Lower lobe of right lung (tissue), 2 donors: ENCODE data around the gene HTR2B. TPM values are rescaled to one million over a fixed set of nuclear protein-coding genes. Genes with fewer than 3 reads are reported as not detected.

Source experiments
- ATAC-seq, 2 donors: fragments of 200-7000 bp; cut with Tn5 transposase; one replicate each; pipeline ENCODE4 v1.9.1; 2020 to 2022; ENCODE audit warnings: mild to moderate bottlenecking in 2 of 2, moderate library complexity in 2 of 2
- DNase-seq: peaks from one replicate; pipeline ENCODE4 v3.0.0-alpha.2; 2020
- H3K27ac ChIP-seq: fragments of 200-600 bp; one replicate; pipeline ENCODE4 v1.8.0; 2022
- H3K27me3 ChIP-seq: fragments of 200-600 bp; one replicate; pipeline ENCODE4 v1.8.0; 2022; ENCODE audit warnings: low read depth
- H3K36me3 ChIP-seq: fragments of 200-600 bp; one replicate; pipeline ENCODE4 v1.8.0; 2022; ENCODE audit warnings: mild to moderate bottlenecking
- H3K4me1 ChIP-seq: fragments of 200-600 bp; one replicate; pipeline ENCODE4 v1.8.0; 2022
- H3K4me3 ChIP-seq: fragments of 200-600 bp; one replicate; pipeline ENCODE4 v1.8.0; 2022; ENCODE audit warnings: mild to moderate bottlenecking
- H3K9me3 ChIP-seq: fragments of 200-600 bp; one replicate; pipeline ENCODE4 v1.8.0; 2022
- intact Hi-C: fragments of 100-400 bp; cut with DNase I; formaldehyde crosslinking; loops from one replicate; pipeline ENCODE4 v1.11.0; 2022
- total RNA-seq: library from RNA; stranded (reverse); fragmentation: NEBNext Ultra II Directional; extraction: Animal tissue kit (Norgen Biotek cat#: 25700); gene quantifications from one replicate; pipeline ENCODE4 v1.2.1, GENCODE V29; 2021
- TF ChIP-seq, protein P1 (sequence below): fragments of 200-600 bp; IDR thresholded peaks from one replicate; pipeline ENCODE4 v1.8.0; 2022; ENCODE audit warnings: antibody characterized with exemption, mild to moderate bottlenecking
- donor health status: DM: no; HTN: yes; CAD: no; lungs with severe emphysema.

Gene HTR2B
- total RNA-seq, 1 donor from 2014 or later = 0.65 TPM

DNA sequence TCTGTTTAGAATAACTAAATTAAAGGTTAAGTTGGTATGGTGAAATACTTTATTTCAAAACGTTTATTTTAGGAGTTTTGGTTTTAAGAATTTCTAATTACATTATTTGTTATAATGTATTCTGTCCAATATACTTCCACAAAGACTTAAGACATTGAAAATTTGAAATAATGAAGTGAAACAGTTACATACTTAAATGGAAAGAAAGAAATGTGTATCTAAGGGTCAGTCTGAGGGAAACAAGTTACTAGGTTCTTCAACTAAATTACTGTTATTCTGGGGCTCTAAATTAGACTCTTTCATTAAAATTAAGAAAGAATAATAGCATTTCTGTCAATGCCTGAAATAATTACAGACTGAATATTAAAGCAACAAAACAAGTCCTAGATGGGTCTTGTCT lies 7.7 kb downstream of the HTR2B start:
- H3K4me1 ChIP-seq = no peaks in the 10 kb centered on the region
- TF ChIP-seq, protein P1, sequence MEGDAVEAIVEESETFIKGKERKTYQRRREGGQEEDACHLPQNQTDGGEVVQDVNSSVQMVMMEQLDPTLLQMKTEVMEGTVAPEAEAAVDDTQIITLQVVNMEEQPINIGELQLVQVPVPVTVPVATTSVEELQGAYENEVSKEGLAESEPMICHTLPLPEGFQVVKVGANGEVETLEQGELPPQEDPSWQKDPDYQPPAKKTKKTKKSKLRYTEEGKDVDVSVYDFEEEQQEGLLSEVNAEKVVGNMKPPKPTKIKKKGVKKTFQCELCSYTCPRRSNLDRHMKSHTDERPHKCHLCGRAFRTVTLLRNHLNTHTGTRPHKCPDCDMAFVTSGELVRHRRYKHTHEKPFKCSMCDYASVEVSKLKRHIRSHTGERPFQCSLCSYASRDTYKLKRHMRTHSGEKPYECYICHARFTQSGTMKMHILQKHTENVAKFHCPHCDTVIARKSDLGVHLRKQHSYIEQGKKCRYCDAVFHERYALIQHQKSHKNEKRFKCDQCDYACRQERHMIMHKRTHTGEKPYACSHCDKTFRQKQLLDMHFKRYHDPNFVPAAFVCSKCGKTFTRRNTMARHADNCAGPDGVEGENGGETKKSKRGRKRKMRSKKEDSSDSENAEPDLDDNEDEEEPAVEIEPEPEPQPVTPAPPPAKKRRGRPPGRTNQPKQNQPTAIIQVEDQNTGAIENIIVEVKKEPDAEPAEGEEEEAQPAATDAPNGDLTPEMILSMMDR = no peak
- no peak overlapping the region for H3K27ac ChIP-seq
- DNase-seq (no peak), ATAC-seq (no peak)
- peaks cover 4% of the 10 kb centered on the region for H3K36me3 ChIP-seq
- H3K4me3 ChIP-seq = no peak overlapping the region
- intact Hi-C loops = no loop called here
- no peaks in the 10 kb centered on the region for H3K27me3 ChIP-seq
- no peaks in the 10 kb centered on the region for H3K9me3 ChIP-seq

DNA sequence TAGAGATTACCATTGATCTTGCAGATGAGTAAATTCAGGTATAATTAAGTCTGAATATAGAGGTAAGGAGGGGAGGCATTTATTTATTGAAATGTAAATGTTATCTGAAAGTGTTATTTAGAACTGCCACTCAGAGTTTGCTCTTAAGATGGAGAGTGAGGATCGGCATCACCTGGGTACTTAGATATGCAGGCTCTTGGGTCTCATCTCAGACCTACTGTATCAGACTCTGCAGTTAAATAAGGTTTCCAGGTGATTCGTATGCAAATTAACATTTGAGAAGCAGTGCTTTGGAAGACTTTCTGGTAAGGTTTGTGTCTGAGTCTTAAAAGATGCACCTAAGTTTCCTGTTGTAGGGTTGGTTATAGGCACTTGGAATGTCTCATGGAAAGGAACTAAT lies 9.2 kb downstream of the HTR2B start:
- Histone ChIP-seq H3K4me3 (no peak overlapping the region), H3K4me1 (peaks cover 9% of the 10 kb centered on the region), H3K9me3 (no peaks in the 10 kb centered on the region), H3K27me3 (no peaks in the 10 kb centered on the region), H3K27ac (no peak overlapping the region), H3K36me3 (peaks cover 4% of the 10 kb centered on the region)
- no peak for ATAC-seq
- no peak for DNase-seq
- TF ChIP-seq, protein P1 = no peak
- intact Hi-C loops = no loop called here

DNA sequence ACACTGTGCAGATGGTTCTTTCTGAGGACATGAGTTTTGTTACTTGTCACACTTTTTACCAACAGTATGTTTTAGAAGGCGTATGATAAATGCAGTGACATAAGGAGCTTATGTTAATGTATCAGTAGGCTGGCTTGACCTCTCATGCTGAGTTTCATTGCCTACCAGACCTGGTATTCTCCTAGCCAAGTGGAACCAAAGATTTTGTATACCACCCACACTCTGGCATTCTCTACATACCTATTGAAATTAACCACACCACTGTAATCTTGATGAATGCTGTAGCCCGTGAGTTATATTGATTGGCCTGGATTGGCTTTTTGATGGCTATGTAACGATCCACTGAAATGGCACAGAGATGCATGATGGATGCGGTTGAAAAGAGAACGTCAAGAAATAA lies 11.4 kb downstream of the HTR2B start:
- Histone ChIP-seq H3K27ac (no peak overlapping the region), H3K4me1 (peaks cover 9% of the 10 kb centered on the region), H3K9me3 (no peaks in the 10 kb centered on the region), H3K36me3 (peaks cover 12% of the 10 kb centered on the region), H3K4me3 (no peak overlapping the region), H3K27me3 (no peaks in the 10 kb centered on the region)
- ATAC-seq = no peak
- intact Hi-C loops = no loop called here
- no peak for DNase-seq
- TF ChIP-seq, protein P1 = no peak

DNA sequence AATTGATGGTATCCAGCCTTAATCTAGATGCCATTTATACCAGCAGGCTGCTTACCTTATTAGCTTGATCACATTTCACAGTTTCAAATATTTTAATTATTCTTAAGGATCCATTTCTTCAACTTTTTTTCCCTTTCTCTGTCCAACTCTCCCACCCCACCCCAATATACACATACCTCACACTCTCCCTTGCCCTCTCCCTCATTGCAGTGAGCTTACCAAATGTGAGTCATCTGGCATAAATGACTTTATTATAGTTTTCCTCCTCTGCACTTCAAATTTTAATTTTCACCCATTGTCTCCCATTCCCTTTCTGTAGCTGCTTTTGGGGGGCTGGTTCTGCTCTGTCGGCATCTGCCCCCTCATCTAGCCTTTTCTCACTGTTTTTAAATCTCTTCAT lies 12.9 kb downstream of the HTR2B start:
- H3K36me3 ChIP-seq = peaks cover 14% of the 10 kb centered on the region
- no peaks in the 10 kb centered on the region for H3K27me3 ChIP-seq
- H3K9me3 ChIP-seq = no peaks in the 10 kb centered on the region
- no peak for DNase-seq
- no peak for ATAC-seq
- intact Hi-C loops = no loop called here
- TF ChIP-seq, protein P1 = no peak
- peaks cover 9% of the 10 kb centered on the region for H3K4me1 ChIP-seq
- no peak overlapping the region for H3K27ac ChIP-seq
- H3K4me3 ChIP-seq = no peak overlapping the region

DNA sequence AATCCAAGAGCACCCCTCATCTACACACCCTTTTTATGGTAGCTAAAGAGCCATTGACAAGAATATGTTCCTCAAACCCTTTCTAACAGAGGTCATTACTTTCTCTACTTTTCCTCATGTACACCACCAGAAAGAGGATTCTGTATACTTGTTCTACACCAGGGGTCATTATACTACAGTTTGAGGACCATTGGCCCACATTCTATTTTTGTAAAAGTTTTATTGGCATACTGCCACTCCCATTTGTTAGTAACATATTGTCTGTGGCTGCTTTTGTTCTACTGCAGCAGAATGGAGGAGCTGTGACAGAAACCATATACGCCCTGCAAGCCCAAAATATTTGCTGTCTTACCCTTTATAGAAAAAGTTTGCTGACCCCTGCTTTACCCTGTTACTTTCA lies 14.3 kb downstream of the HTR2B start:
- peaks cover 9% of the 10 kb centered on the region for H3K4me1 ChIP-seq
- no peak overlapping the region for H3K27ac ChIP-seq
- intact Hi-C loops = no loop called here
- H3K4me3 ChIP-seq = no peak overlapping the region
- H3K27me3 ChIP-seq = no peaks in the 10 kb centered on the region
- no peaks in the 10 kb centered on the region for H3K9me3 ChIP-seq
- DNase-seq (no peak), ATAC-seq (no peak)
- H3K36me3 ChIP-seq = peaks cover 14% of the 10 kb centered on the region
- TF ChIP-seq, protein P1 = no peak
